SJCRH30 (cell line): ENCODE results near the gene ZAP70. TPM values are rescaled to one million over a fixed set of nuclear protein-coding genes. Genes with fewer than 3 reads are reported as not detected.

ENCODE experiments used
- DNase-seq, 2 experiments: peaks; one replicate each; pipeline ENCODE4 v3.0.0-alpha.2; 2015 to 2020
- H3K27ac ChIP-seq: fragments of 250-450 bp; sonication (Bioruptor Pico); 2 replicates; pipeline ENCODE4 v1.5.1; 2020; ENCODE audit warnings: mild to moderate bottlenecking, moderate library complexity
- H3K27me3 ChIP-seq: fragments of 250-450 bp; sonication (Bioruptor Pico); 2 replicates; pipeline ENCODE4 v1.5.1; 2020; ENCODE audit warnings: mild to moderate bottlenecking, moderate library complexity
- H3K36me3 ChIP-seq: fragments of 250-450 bp; sonication (Bioruptor Pico); 2 replicates; pipeline ENCODE4 v1.5.1; 2020; ENCODE audit warnings: mild to moderate bottlenecking, moderate library complexity
- H3K4me1 ChIP-seq: fragments of 250-450 bp; sonication (Bioruptor Pico); 2 replicates; pipeline ENCODE4 v1.5.1; 2020; ENCODE audit warnings: mild to moderate bottlenecking, moderate library complexity
- H3K4me3 ChIP-seq: fragments of 250-450 bp; sonication (Bioruptor Pico); 2 replicates; pipeline ENCODE4 v1.5.1; 2020; ENCODE audit warnings: mild to moderate bottlenecking, moderate library complexity
- H3K9me3 ChIP-seq: fragments of 250-450 bp; sonication (Bioruptor Pico); replicated peaks from 2 replicates; pipeline ENCODE4 v1.5.1; 2020; ENCODE audit warnings: mild to moderate bottlenecking, moderate library complexity
- total RNA-seq: library from RNA; depleted of rRNA; stranded (reverse); fragments of >200 nt; shearing (Covaris generic); gene quantifications from 2 replicates; pipeline ENCODE4 v1.2.3, GENCODE V29; 2014; rRNA removed

The ZAP70 gene
- total RNA-seq, 1 experiment from 2014 or later: 0.30 TPM

- no peak for DNase-seq
- Histone ChIP-seq H3K4me1 (no peaks in the 10 kb centered on the region), H3K4me3 (no peak overlapping the region), H3K9me3 (no peaks in the 10 kb centered on the region), H3K36me3 (no peaks in the 10 kb centered on the region; the same call in none of the 2 replicates), H3K27ac (no peak overlapping the region), H3K27me3 (no peaks in the 10 kb centered on the region)
Observed at GRCh38 chr2:97781981-97782380, 68.6 kb downstream of the ZAP70 start.

GRCh38 chr2:97784953-97785352 is 71.6 kb downstream of the ZAP70 start:
- Histone ChIP-seq H3K4me1 (no peaks in the 10 kb centered on the region), H3K4me3 (no peak overlapping the region), H3K27me3 (no peaks in the 10 kb centered on the region), H3K27ac (no peak overlapping the region), H3K36me3 (no peaks in the 10 kb centered on the region; the same call in 1 of the 2 replicates), H3K9me3 (no peaks in the 10 kb centered on the region)
- no peak for DNase-seq

GRCh38 chr2:97785818-97786217 is 72.4 kb downstream of the ZAP70 start:
- Histone ChIP-seq H3K36me3 (no peaks in the 10 kb centered on the region; the same call in 1 of the 2 replicates), H3K4me3 (no peak overlapping the region), H3K9me3 (no peaks in the 10 kb centered on the region), H3K27me3 (no peaks in the 10 kb centered on the region), H3K4me1 (no peaks in the 10 kb centered on the region), H3K27ac (no peak overlapping the region)
- no peak for DNase-seq

GRCh38 chr2:97788986-97789644 is 75.7 kb downstream of the ZAP70 start:
- H3K9me3 ChIP-seq: no peaks in the 10 kb centered on the region
- DNase-seq: no peak
- no peak overlapping the region for H3K27ac ChIP-seq
- H3K4me1 ChIP-seq: no peaks in the 10 kb centered on the region
- H3K36me3 ChIP-seq: peaks cover 12% of the 10 kb centered on the region
- H3K4me3 ChIP-seq: no peak overlapping the region
- H3K27me3 ChIP-seq: no peaks in the 10 kb centered on the region

Other genes with a start within 250 kb of the ZAP70 start
- 22.7 and 27.3 TPM in 2 replicates for gene ANKRD36B, start 123.7 kb upstream of the ZAP70 start, total RNA-seq
- gene COX5B, start 67.5 kb upstream of the ZAP70 start, total RNA-seq: 283 and 314 TPM in 2 replicates
- 25.7 and 31.6 TPM in 2 replicates for gene ACTR1B, start 49.5 kb upstream of the ZAP70 start, total RNA-seq
- gene C2orf92, start 43.9 kb upstream of the ZAP70 start, total RNA-seq: 1.3 and 2.4 TPM in 2 replicates